ENCODE data around the gene AIF1.

AIF1 gene

DNA sequence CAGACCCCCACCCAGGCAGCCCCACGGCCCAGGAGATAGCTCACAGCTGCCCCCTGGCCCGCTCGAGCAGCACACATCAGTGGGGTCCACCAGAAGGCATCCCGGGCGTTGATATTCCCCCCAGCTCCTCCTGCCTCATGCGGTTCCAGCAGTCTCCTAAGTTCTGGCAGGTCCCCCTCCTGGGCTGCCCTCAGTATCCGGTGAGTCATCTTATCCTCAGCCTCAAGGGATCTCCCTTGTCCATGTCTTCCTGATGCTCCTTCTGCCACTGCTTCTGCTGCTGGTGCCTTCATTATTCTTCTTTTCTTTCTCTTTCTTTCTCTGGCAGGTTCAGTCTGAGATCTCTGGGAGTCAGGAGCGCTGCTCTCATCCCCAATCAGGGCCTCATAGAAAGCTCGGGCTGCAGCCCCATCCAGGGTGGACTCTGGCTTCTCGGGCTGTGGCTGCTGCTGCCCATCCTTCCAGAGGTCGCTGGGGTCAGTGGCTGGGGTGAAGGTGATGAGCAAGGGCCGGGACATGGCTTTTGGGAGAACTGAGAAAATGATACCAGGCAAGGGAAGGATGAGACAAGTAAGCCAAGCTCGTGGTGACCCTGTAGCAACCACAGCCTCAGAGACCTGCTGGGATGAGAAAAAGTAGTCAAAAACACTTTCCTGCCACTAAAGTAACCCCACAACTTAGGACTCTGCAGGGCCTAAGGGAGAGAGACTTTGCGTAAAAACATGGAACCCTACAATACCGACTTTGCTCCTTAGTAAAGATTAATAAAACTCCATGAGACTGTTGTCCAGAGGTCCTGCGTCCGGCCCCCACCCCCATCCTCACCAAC, 49.1 kb downstream of the AIF1 start:
- no peak for DNase-seq (ENCODE audit: low spot score)

DNA sequence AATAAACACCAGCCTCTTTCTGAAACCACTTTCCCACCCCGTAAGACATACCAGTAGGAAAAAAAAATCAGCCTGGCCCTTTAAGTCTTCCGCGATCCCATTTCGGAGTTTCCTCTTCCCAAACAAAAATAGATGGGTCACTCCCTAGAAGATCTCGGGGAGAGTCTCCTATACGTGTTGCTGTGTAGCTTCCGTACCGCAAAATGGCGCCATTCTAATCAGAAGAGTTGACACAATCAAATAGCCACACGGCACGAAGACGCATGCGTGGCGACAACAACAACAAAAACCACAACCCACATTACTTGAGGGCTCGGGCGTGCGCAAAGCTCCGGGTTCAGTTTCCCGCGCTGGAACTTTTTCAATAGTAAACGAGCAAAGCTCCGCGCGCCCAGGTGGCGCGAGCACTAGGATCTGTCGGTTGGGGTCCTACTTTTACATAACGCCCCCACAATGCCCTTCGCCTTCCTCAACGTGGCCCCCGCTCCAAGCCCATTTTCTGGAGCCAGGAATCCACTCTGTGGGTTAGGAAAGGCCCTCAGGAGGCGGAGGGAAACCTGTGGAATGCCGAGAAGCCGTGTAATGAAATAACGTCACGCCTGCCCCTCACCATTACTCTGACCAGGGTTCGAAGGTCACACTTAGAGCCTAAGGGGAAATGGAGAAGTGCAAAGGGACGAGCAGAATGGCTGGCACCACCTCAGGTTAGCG, 49.9 kb downstream of the AIF1 start, which contains the start of gene GPANK1:
Gene GPANK1 (minus strand): TSS at position 208 of the 711 bp plus-strand sequence. CDS start 519 bp downstream, outside the sequence.
- DNase-seq (ENCODE audit: low spot score) = peak; percentile 55

DNA sequence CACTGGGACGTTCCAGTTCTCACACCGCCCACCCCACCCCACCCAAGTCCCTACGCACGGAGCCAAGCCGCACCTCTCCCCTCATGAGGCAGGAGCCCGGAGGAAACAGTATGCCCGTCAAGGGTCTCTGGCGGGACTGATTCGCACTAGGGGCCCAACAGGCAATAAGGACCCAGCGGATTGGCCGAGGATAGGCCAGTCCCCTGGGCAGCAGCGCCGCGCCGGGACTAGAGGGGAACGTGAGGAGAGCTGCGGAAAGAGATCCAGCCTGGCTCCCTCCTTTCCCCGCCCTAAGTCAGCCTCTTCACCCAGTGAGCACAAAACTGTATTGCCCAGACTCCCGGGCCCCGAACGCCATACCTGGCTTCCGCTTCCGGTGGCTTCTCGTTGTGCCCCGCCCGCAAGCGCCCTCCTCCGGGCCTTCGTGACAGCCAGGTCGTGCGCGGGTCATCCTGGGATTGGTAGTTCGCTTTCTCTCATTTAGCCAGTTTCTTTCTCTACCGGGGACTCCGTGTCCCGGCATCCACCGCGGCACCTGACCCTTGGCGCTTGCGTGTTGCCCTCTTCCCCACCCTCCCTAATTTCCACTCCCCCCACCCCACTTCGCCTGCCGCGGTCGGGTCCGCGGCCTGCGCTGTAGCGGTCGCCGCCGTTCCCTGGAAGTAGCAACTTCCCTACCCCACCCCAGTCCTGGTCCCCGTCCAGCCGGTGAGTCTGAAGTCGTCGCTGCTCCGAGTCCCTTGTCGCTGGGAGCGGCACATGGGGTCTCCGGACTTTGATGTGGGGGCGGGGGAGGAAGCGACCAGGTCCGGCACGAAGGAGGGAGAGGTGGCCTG, 50.7 kb downstream of the AIF1 start, which contains the start of gene CSNK2B:
Gene CSNK2B (plus strand): TSS at position 580 of the 836 bp plus-strand sequence. CDS start 752 bp downstream, outside the sequence.
- DNase-seq (ENCODE audit: low spot score) = peak; percentile 96

DNA sequence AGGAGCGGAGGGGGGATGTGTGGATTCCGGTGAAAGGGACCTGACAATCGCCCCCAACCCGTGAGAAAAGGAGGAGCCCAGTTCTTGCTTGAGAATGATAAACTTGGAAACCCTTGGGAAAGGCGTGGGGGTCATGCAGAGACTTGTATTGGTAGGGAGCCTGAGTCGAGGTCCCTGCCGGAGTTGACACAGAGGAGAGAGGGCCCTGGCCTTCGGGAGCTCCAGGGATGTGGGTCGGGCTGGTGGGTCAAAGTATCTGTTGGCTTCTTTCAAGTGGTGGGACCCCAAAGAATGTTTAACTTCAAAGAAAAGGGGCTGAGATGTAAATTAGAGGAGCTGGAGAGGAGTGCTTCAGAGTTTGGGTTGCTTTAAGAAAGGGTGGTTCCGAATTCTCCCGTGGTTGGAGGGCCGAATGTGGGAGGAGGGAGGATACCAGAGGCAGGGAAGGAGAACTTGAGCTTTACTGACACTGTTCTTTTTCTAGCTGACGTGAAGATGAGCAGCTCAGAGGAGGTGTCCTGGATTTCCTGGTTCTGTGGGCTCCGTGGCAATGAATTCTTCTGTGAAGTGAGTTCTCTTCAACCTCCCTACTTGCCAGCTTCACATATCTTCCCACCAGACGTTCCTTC, 51.4 kb downstream of the AIF1 start:
- no peak for DNase-seq (ENCODE audit: low spot score)

Data from iPS-NIHi11 (cell line).